IPS-NIHi11 (cell line): ENCODE data around the gene MBD6.

Source experiments
- DNase-seq: peaks from one replicate; pipeline ENCODE4 v3.0.0; 2012; ENCODE audit warnings: mixed read lengths, low spot score

MBD6 gene

DNA sequence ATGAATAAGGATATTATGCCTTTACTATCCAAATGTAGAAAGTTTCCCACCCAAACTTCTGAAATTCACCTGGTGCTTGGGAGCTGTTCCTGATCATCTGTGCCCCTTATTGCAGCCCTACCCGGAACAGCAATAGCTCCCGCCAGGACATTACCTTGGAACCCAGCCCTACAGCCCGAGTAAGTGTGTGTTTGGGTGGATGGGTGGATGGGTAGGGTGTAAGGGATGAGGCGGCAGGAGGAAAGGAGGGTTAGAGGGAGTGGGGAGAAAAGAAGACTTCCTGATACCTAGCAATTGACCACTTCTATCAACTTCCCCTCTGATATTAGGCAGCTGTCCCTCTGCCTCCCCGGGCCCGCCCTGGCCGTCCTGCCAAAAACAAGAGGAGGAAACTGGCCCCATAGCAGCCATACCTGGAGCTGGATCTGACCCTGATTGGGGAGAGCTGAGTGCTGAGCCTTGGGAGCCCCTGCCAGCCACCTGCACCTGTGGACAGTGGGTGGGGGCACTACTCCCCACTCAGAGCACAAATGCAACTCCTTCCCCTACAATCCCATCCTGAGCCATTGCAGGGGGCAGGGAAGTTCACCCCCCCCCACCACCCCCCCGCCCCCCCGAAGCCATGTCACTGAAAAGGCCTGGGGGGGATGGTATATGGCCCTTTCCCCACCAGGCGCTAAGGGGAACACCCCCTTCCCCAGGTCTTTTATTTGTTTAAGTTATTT lies 6.4 kb downstream of the MBD6 start:
- no peak for DNase-seq

DNA sequence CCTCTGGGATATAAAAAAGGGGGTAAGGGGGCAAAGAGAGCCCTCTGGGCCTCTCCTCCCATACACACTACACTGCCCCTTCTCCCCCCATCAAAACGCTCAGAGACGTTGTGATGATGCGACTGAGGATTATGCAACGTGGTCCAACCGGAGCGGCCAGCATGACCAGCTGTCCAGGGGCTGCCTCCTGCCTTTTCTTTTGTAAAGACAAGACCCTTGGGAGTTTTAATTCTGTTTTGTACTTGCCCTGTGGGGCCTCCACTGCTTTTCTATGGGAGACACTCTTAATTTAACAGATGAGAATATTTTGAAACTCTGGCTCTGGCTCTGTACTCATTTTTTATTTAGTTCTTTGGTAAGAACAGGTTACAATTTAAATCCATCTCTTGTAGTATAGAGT lies 7.2 kb downstream of the MBD6 start:
- no peak for DNase-seq

DNA sequence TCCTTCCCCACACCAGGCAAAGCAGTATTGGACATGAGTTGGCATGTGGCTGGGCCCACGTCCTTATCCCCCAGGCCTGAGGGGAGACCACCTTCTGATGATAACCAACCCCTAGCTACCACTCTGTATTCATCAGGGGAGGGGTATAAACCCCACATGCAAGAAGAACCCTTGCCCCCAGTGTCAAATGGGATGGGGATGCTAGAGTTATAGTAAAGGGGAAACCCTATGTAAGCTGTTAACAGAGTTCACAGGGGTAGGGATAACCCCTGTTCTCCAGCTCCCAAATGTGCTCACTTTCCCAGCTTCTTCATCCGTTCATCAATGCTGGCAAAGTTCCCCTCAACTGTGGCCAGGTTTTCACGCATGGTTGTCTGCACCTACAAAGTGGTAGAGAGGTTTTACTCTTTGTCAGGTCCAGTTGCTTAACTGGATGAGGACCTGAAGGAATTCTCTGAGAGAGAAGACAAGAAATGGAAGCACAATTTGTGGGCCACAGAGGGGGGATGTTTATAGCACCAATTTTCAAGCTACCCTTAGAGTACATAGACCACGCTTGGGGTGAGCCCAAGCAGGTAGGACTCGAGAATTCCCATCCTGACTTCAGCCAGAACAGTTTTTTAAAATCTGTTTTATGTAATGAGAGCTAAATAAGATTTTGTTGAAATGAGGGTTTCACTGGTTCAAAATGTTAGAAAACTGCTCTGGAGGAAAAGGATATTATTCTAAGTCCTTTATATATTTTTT lies 7.9 kb downstream of the MBD6 start:
- no peak for DNase-seq

DNA sequence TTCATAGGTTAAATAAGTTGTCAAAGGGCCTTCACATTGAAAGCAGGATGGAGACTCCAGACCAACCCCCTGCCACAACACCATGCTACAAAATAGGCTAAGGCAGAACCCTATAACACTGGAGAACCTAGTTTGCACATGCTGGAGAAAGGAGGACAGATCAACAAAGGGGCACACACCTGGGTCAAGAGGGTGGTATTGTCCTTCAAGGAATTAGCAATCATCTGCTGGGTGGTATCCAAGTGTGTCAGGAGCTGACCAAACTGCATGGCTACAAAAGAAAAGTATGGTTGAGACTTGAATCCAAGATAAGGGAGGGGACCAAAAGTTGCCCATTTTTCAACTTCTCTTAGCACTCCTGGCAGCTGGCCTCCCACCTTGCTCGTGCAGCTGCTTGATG lies 9.2 kb downstream of the MBD6 start:
- DNase-seq: no peak

DNA sequence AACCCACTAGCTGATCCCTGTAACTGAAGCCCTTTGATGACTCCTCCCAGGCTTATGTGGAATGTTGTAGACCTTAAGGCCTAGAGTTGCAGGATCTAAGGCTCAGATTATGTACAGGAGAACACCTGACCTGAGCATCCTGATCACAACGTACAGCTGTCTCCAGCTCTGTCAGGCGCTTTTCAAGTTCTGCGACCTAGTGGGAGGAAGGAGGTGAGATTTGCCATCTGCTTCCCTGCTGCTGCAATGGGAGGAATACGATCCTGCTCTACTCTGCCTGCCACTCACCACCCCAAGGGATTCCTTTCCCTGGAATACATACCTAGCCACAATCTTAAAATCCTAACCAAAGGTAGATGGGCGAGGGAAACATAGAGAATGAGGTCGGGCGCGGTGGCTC lies 10.5 kb downstream of the MBD6 start:
- no peak for DNase-seq

- DNase-seq: no peak
Observed at GRCh38 chr12:57534250-57534649, 11.6 kb downstream of the MBD6 start.

DNA sequence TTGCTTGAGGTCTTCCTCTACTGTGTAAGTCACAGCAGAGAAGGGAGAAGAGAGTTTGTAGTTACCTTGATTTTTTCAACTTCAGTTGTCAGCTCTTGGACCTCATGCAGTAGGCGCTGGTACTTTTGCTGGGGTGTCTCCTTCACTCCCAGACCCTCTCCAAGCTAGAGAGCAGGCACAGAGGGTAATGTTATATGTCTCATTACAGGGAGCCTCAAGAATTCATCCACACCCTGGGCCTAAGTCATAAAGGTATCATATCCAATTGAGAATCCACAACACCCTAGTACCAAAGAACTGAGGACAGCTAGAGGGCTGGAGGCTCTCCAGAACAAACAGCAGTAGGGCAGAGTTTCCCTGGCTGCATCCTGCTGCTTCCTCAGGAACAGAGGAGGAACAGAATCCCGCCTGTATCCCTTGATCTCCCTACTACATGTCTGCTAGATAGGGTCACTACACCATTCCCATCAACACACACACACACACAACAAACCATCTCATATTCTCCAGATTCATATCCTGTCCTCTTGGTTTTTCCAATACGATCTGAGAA lies 12.4 kb downstream of the MBD6 start:
- DNase-seq: no peak

- no peak for DNase-seq
Observed at GRCh38 chr12:57535764-57536596, 13.4 kb downstream of the MBD6 start.

DNA sequence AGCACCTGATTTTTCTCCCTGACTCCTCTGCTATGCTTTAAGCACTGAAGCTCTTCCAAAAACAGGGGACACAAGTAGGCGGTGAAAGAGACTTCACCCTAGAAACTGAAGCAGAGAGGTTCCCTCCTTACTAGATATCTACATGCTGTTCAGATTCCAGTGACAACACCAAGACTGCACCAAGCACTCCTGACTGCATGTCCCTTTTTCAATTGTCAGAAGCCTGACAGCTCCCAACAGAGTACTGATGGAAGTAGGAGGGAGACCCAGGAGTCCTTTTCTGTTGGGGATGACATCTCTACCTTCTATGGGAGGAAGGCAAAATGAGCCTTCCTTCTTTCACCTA lies 13.9 kb downstream of the MBD6 start:
- DNase-seq: no peak

DNA sequence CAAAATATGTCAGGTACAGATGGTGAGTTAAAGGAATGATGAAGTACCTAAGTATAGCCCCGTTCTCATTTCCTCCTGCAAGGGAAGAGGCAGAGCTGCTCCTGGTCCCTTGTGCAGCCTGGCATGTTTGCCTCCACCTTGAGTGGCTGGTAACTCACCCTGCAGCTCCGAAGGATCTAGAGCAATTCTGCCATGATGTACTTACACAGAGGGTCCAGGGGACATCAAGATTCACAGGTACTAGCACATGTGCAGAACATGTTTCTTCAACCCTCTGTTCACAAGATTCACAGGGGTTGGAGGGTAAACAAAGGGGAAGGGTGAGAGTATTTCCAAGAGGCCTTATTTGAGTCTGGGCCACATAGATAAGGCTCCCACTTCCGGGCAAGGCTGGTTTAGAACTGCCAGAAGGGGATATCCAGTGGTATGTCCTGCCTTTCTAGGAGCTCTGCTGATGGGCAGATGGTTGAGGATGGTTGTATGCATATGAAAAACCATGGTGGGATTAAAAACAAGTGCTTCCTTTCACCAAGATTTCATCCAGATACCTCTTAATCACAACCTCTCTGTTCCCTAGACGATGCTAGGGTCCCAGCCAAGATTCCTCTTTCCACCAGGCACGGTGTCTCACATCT lies 16.6 kb downstream of the MBD6 start:
- no peak for DNase-seq

GRCh38 chr12:57541001-57541400 lies 18.4 kb downstream of the MBD6 start:
- no peak for DNase-seq

- DNase-seq: no peak
Observed at GRCh38 chr12:57541717-57542116, 19.1 kb downstream of the MBD6 start.

DNA sequence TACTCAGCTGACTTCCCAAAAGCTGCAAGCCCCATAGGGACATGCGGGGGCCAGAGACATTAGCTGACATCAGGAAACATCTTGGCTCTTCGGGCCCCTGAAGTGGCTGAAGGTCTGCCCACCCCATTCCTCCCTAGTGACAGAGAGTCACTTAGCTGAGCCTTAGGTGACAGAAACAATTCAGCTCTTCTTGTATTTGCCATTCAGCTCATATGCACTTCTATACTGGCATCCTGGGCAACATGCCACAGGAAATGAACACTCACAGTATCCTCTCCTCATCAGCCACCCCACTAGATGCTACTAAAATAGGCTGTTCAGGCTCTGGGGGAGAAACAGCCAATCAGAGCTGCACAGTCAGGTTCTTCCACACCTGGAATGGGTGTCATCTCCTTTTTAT lies 21.0 kb downstream of the MBD6 start:
- no peak for DNase-seq

GRCh38 chr12:57545809-57546437 lies 23.3 kb downstream of the MBD6 start:
- no peak for DNase-seq

DNA sequence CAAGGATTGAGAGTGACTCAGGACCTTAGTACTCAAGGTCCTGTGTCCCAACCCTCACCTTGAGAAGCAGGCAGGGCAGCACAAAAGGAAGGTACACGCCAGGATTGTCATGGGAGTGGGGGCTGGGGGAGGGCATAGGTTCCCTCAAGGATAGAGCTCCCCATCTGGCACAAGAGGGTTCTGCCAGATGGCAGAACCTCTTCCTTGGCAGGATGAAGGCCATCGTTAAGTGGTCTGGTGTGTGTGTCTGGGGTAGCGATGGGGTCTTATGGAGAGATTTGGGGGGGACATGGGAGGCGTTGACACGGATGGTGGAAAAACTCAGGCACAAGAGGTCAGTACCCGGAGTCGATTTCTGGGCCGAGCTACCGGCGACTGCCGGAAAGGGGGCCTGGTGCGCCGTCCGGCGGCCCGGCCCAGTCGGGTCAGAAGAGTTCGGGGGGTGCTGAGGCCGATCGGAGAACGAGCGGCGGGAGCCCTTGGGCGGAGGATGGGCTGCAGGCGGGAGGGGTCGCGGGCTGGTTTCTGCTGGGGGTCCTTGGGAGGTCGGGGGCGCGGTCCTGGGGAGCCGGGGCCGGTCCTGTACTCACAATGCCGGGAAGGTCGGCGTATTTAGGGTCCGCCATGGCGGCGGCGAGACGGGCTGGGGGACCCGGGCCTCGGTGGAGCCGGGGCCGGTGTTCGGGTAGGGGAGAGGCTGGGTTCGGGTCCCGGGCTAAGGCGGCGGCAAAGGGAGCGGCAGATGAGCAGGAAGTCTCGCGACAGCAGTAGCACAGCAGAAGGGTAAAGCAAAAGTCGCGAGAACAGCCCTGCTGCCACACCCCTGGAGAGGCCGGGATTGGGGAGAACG lies 24.0 kb downstream of the MBD6 start, which contains the start of gene DCTN2:
Gene DCTN2, minus strand, starts transcription at position 755 of the 850 bp plus-strand sequence. Its CDS starts 129 bp downstream, at position 626.
- DNase-seq: peak; percentile 98

DNA sequence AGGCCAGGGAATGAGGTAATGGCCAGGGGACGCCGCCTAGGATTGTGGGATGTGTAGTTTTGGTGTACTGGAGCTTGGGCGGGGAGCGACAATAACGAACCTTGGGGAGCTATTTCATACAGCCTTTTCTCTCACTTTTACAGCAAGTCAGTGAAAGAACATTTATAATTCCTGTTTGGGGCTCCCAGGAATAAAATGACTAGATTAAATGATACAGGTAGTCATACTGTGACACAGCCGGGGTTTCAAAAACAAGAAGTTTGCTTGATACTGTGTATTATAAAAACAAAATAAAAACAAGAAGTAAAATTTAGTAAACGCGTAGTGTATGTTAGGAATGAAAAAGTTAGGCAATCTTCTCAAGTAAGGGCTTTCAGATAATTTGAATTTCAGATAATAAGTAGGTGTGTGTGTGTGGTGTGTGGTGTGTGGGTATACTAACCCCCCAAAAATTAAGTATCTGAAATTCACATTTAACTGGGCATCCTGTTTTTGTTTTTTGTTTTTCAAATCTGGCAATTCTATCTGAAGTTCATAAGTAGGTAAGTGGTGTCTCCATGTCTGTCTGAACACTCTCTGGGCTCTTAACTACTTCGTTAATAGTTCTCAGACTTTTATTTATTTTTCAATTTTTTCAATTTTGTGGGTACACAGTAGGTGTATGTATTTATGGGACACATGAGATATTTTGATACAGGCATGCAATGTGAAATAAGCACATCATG lies 24.8 kb downstream of the MBD6 start:
- DNase-seq: no peak

DNA sequence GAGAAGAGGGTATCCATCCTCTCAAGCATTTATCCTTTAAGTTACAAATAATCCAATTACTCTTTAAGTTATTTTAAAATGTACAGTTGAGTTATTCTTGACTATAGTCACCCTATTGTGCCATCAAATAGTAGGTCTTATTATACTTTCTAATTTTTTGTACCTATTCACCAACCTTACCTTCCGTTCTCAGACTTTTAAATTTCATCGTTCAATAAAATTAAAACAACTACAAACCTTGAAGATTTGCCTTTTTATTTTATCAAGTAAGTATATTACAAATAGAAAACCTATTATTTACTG lies 25.3 kb downstream of the MBD6 start:
- DNase-seq: no peak

- no peak for DNase-seq
Observed at GRCh38 chr12:57548488-57548887, 25.9 kb downstream of the MBD6 start.

GRCh38 chr12:57549203-57549908 lies 26.7 kb downstream of the MBD6 start:
- DNase-seq: no peak
